Panc1 (cell line): ENCODE results near the gene MEF2D.

Experiments
- CTCF ChIP-seq: fragments of 450-650 bp; IDR thresholded peaks from 2 replicates; pipeline ENCODE4 v1.5.1; 2017; ENCODE audit warnings: mild to moderate bottlenecking
- POLR2AphosphoS5 ChIP-seq: IDR thresholded peaks from 2 replicates; pipeline ENCODE4 v1.6.1; 2012; ENCODE audit warnings: mild to moderate bottlenecking, low read depth, low read length, moderate library complexity

GRCh38 chr1:156492591-156493080, 7.9 kb downstream of the MEF2D start:
- TF ChIP-seq CTCF (no peak), POLR2AphosphoS5 (no peak)
